Measurements from ENCODE around the gene KIF18B. TPM values are rescaled to one million over a fixed set of nuclear protein-coding genes. Genes with fewer than 3 reads are reported as not detected.

KIF18B gene
- total and polyA plus RNA-seq, 10 of the 15 experiments (the other 5 are each of a cell fraction or from before 2014, with no cell fraction given) = 2.8 to 46.2 (median 20.5) TPM

DNA sequence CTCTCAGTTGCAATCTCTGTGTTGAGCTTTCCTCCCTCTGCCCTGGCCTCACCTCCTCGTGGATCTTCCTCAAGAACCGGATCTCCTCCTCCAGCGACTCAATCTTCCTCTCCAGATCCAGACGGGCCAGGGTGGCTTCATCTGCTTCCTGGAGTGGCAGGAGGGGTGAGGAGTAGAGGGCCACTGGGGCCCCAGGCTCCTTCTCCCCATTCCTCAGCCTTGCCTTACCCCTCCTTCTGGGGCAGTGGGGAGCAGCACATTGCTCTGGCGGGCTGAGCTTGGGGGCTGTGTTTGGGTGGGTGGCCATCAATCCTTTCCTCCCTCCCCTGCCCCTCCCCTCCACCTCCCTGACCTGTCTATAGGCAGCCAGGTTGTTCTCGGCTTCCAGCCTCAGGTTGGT, 33.9 kb downstream of the KIF18B start (continued):
- no peak for TF ChIP-seq ESRRA (IDR thresholded peaks at IDR 0.05; ENCODE audit: low read length)
- no peak for TF ChIP-seq ATF7 (IDR thresholded peaks at IDR 0.05; ENCODE audit: low read depth)
- TF ChIP-seq, protein P1, sequence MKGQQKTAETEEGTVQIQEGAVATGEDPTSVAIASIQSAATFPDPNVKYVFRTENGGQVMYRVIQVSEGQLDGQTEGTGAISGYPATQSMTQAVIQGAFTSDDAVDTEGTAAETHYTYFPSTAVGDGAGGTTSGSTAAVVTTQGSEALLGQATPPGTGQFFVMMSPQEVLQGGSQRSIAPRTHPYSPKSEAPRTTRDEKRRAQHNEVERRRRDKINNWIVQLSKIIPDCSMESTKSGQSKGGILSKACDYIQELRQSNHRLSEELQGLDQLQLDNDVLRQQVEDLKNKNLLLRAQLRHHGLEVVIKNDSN (IDR thresholded peaks at IDR 0.05; ENCODE audit: borderline replicate concordance, extremely low read length, insufficient read depth, low read depth, low read length) = no peak
- TF ChIP-seq BCL3 (IDR thresholded peaks at IDR 0.05; ENCODE audit: borderline replicate concordance, insufficient read depth, low read depth, low read length, poor library complexity, severe bottlenecking) = no peak

DNA sequence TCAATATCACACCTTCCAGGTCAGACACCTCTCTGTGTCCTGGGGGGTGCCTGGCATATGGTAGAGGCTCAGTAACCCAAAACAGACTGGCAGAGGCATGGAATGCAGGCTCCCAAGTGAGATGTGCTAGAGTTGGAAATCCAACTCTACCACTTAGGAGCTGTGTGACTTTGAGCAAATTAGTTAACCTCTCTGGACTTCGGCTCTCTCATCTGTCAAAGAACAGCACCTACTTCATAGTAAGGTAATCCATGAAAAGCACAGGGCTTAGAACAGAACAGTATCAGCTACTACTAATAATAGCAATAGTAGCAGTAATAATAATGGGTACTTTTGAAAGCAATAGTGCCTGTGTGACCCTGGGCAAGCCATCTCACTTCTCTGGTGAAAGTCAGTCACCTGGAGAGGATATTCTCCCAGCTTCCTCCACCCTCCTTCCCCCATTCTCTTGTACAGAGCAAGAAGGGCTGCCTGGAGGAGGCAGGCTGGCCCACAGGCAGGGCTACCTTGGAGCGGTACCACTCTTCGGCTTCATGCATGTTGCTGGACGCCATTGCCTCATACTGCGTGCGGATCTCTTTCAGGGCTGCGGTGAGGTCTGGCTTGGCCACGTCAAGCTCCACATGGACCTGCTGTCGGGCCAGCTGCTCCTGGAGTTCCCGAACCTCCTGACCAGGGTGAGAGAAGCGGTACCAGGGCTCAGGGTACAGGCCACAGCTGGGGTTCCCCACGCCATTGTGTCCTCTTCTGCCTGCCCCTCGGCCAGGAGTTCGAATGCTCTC, 34.6 kb downstream of the KIF18B start:
- Histone ChIP-seq H3K4me1 (ENCODE audit: control insufficient read depth, insufficient read depth, low read length) (peaks cover 6% of the 10 kb centered on the region), H2AFZ (ENCODE audit: control insufficient read depth, low read depth, low read length) (no peak overlapping the region), H3K4me2 (ENCODE audit: control insufficient read depth, insufficient read depth) (no peak overlapping the region), H3K4me3 (no peak overlapping the region), H4K20me1 (ENCODE audit: control insufficient read depth, insufficient read depth) (no peaks in the 10 kb centered on the region), H3K27me3 (replicated peaks in 1 of 2; ENCODE audit: control insufficient read depth in 2 of 2, insufficient read depth in 2 of 2, low read length in 1 of 2) (no peaks in the 10 kb centered on the region; a peak in 3 of 4 replicates), H3K9ac (ENCODE audit: control insufficient read depth, insufficient read depth, low read length) (no peak overlapping the region), H3K36me3 (ENCODE audit: control insufficient read depth in 2 of 2, insufficient read depth in 2 of 2, low read length in 1 of 2) (no peaks in the 10 kb centered on the region), H3K9me3 (replicated peaks; ENCODE audit: control insufficient read depth, insufficient read depth, low read length) (no peaks in the 10 kb centered on the region), H3K79me2 (ENCODE audit: control insufficient read depth, insufficient read depth, low read length) (no peaks in the 10 kb centered on the region), H3K27ac (ENCODE audit: control insufficient read depth, insufficient read depth) (no peak overlapping the region)
- FAIRE-seq (no peak), DNase-seq (ENCODE audit: low read depth, low spot score) (no peak), ATAC-seq (no peak)
- WGBS (ENCODE audit: insufficient coverage, insufficient replicate concordance, low lambda C conversion rate, missing lambda C conversion rate) = 52% methylated on average over 12 of the region's 14 CpGs
- TF ChIP-seq, protein P2, sequence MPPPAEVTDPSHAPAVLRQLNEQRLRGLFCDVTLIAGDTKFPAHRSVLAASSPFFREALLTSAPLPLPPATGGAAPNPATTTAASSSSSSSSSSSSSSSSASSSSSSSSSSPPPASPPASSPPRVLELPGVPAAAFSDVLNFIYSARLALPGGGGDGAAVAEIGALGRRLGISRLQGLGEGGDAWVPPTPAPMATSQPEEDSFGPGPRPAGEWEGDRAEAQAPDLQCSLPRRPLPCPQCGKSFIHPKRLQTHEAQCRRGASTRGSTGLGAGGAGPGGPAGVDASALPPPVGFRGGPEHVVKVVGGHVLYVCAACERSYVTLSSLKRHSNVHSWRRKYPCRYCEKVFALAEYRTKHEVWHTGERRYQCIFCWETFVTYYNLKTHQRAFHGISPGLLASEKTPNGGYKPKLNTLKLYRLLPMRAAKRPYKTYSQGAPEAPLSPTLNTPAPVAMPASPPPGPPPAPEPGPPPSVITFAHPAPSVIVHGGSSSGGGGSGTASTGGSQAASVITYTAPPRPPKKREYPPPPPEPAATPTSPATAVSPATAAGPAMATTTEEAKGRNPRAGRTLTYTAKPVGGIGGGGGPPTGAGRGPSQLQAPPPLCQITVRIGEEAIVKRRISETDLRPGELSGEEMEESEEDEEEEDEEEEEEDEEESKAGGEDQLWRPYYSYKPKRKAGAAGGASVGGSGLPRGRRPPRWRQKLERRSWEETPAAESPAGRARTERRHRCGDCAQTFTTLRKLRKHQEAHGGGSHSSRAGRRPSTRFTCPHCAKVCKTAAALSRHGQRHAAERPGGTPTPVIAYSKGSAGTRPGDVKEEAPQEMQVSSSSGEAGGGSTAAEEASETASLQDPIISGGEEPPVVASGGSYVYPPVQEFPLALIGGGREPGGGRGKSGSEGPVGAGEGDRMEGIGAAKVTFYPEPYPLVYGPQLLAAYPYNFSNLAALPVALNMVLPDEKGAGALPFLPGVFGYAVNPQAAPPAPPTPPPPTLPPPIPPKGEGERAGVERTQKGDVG (CRISPR knock-in tag; IDR thresholded peaks at IDR 0.05) = no peak
- no peak for TF ChIP-seq YY1 (IDR thresholded peaks at IDR 0.05; ENCODE audit: low read depth, low read length)
- TF ChIP-seq, protein P3, sequence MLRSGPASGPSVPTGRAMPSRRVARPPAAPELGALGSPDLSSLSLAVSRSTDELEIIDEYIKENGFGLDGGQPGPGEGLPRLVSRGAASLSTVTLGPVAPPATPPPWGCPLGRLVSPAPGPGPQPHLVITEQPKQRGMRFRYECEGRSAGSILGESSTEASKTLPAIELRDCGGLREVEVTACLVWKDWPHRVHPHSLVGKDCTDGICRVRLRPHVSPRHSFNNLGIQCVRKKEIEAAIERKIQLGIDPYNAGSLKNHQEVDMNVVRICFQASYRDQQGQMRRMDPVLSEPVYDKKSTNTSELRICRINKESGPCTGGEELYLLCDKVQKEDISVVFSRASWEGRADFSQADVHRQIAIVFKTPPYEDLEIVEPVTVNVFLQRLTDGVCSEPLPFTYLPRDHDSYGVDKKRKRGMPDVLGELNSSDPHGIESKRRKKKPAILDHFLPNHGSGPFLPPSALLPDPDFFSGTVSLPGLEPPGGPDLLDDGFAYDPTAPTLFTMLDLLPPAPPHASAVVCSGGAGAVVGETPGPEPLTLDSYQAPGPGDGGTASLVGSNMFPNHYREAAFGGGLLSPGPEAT (IDR thresholded peaks at IDR 0.05; ENCODE audit: low read depth) = no peak
- TF ChIP-seq CREM (IDR thresholded peaks at IDR 0.05; ENCODE audit: low read depth) = no peak
- no peak for TF ChIP-seq SREBF2 (IDR thresholded peaks at IDR 0.05; ENCODE audit: low read length)
- no peak for TF ChIP-seq IRF3 (IDR thresholded peaks at IDR 0.05)
- TF ChIP-seq NFIC (IDR thresholded peaks at IDR 0.05; ENCODE audit: low read depth, low read length) = no peak
- no peak for TF ChIP-seq ZNF217 (IDR thresholded peaks at IDR 0.05)
- ChIA-PET RAD21 (ENCODE audit: unreplicated experiment) (interaction anchor here (1.1 kb wide), 1 partner anchor 12 kb away, joined by 3 read pairs; no protein-coding TSS in a partner anchor), CTCF (interaction anchor here (1.0 to 1.2 kb wide), 2 partner anchors 8 to 186 kb away, joined by 3 to 4 read pairs; no protein-coding TSS in a partner anchor), POLR2A (no interaction called here), SMC1A (ENCODE audit: uncharacterized antibody, unreplicated experiment) (no interaction called here)
- intact Hi-C loops (cut with micrococcal nuclease; ENCODE audit: unreplicated experiment) (no loop called here), in situ Hi-C loops (cut with MboI) (no loop called here)
- no TSS peak for BruUV-seq (replicated peaks)

Measured in GM12878 (cell line).